ENCODE measurements around the gene PLCZ1.

GRCh38 chr12:18752280-18752920 is 14.6 kb upstream of the PLCZ1 start:
- no peak for TF ChIP-seq CTCF (IDR thresholded peaks at IDR 0.05; ENCODE audit: borderline replicate concordance, extremely low read depth, low read length, poor library complexity, severe bottlenecking)
- no peak for TF ChIP-seq EZH2 (IDR thresholded peaks at IDR 0.05; ENCODE audit: borderline replicate concordance, low read depth, low read length, severe bottlenecking)

Measured in DND-41 (cell line).